Spleen (tissue), 11 donors: ENCODE measurements around the gene KLK6. TPM values are rescaled to one million over a fixed set of nuclear protein-coding genes. Genes with fewer than 3 reads are reported as not detected.

Source experiments
- DNase-seq: peaks from one replicate; pipeline ENCODE4 v3.0.0-alpha.2; 2020
- H3K27ac ChIP-seq, 8 donors: fragments of 200-600 bp; sonication (generic) in 7 of 8; 1 replicate in 4 of 8; 2 replicates in 4 of 8; pipeline versions ENCODE4 v1.5.0 to v1.8.0; 2016 to 2021; ENCODE audit warnings: inconsistent platforms in 4 of 8, mild to moderate bottlenecking in 4 of 8, moderate library complexity in 1 of 8
- H3K27me3 ChIP-seq, 7 donors: fragments of 200-600 bp; sonication (generic) in 6 of 7; replicated peaks in 1 of 7; 1 replicate in 4 of 7; 2 replicates in 3 of 7; pipeline versions ENCODE4 v1.5.0 to v1.8.0; 2016 to 2021; ENCODE audit warnings: inconsistent platforms in 3 of 7, mild to moderate bottlenecking in 1 of 7
- H3K36me3 ChIP-seq, 6 donors: fragments of 200-600 bp; sonication (generic) in 5 of 6; 1 replicate in 4 of 6; 2 replicates in 2 of 6; pipeline versions ENCODE4 v1.5.0 to v1.8.0; 2016 to 2021; ENCODE audit warnings: inconsistent platforms in 2 of 6
- H3K4me1 ChIP-seq, 6 donors: fragments of 200-600 bp; sonication (generic) in 5 of 6; 1 replicate in 3 of 6; 2 replicates in 3 of 6; pipeline versions ENCODE4 v1.5.0 to v1.8.0; 2016 to 2021; ENCODE audit warnings: inconsistent platforms in 3 of 6
- H3K4me3 ChIP-seq, 8 donors: fragments of 200-600 bp; sonication (generic) in 7 of 8; 1 replicate in 4 of 8; 2 replicates in 4 of 8; pipeline versions ENCODE4 v1.5.0 to v1.8.0; 2016 to 2021; ENCODE audit warnings: inconsistent platforms in 4 of 8, mild to moderate bottlenecking in 4 of 8, moderate library complexity in 2 of 8
- H3K9me3 ChIP-seq, 8 donors: fragments of 200-600 bp; sonication (generic) in 7 of 8; 1 replicate in 4 of 8; 2 replicates in 4 of 8; pipeline versions ENCODE4 v1.5.0 to v1.8.0; 2016 to 2021; ENCODE audit warnings: inconsistent platforms in 4 of 8
- CTCF ChIP-seq, 11 experiments: fragments of 200-600 bp in 7 of 11; fragments of 450-650 bp in 4 of 11; sonication (generic) in 4 of 11; IDR thresholded peaks in 8 of 11; conservative IDR thresholded peaks in 3 of 11; 1 replicate in 7 of 11; 2 replicates in 4 of 11; pipeline versions ENCODE4 v1.4.0 to v1.8.0; 2016 to 2021; ENCODE audit warnings: antibody characterized with exemption in 11 of 11, inconsistent platforms in 4 of 11, mild to moderate bottlenecking in 1 of 11
- POLR2A ChIP-seq, 3 donors: fragments of 450-650 bp; IDR thresholded peaks; one replicate each; pipeline ENCODE4 v1.5.1; 2017; ENCODE audit warnings: antibody characterized with exemption in 3 of 3, mild to moderate bottlenecking in 1 of 3
- POLR2AphosphoS5 ChIP-seq, 3 donors: sonication (generic); formaldehyde crosslinking; IDR thresholded peaks; one replicate each; pipeline ENCODE4 v1.5.1; 2017; ENCODE audit warnings: antibody characterized with exemption in 3 of 3
- WGBS, 5 donors: extraction: QIAGEN DNeasy Blood & Tissue Kit in 3 of 5; methylation state at CpG; one replicate each; pipeline versions ENCODE4 v1.1.5 to v1.1.7; 2013 to 2018; 5-methylcytosine and 5-hydroxymethylcytosine counted together
- intact Hi-C: fragments of 100-400 bp; cut with DNase I; formaldehyde crosslinking; loops from one replicate; pipeline ENCODE4 v1.15.0; 2023; ENCODE audit warnings: low total_unique reads
- polyA plus RNA-seq, 3 donors: library from polyadenylated mRNA; stranded (reverse); fragments of 200-250 nt; gene quantifications; one replicate each; pipeline ENCODE4 v1.2.1, GENCODE V29; 2013
- total RNA-seq, 7 donors: library from RNA; depleted of rRNA in 3 of 7; stranded (reverse); fragments of >200 nt in 3 of 7; fragmentation: NEBNext Ultra II Directional in 4 of 7; extraction: Animal tissue kit (Norgen Biotek cat#: 25700) in 4 of 7; gene quantifications; one replicate each; pipeline versions ENCODE4 v1.1.0 to v1.2.1, GENCODE V29; 2016 to 2021
- donor health status: healthy with polysubstance abuse.
- donor health status: DM: no; HTN: no; CAD: no; lungs with moderate emphysema.
- donor health status: DM: no; HTN: no; CAD: no.
- donor health status: Bipolar disorder and iron deficiency.
- donor health status: healthy.
- donor health status: DM: no; HTN: no; CAD: no.
- donor health status: DM: yes; HTN: yes; CAD: no.

The KLK6 gene
- total and polyA plus RNA-seq, 10 donors: 0.43 to 9.5 (median 2.8) TPM; not detected in 1

- Histone ChIP-seq H3K27ac (no peak overlapping the region), H3K27me3 (peaks cover 0 to 69% (median 15%) of the 10 kb centered on the region in 7 donors), H3K4me3 (no peak overlapping the region), H3K36me3 (no peaks in the 10 kb centered on the region), H3K4me1 (no peaks in the 10 kb centered on the region), H3K9me3 (no peaks in the 10 kb centered on the region)
- peak; percentile 21 for DNase-seq
- 66 to 72% (median 69%) methylated on average over 7 of the region's 7 CpGs for WGBS, 5 donors
- TF ChIP-seq CTCF (IDR thresholded peaks at IDR 0.05 in 8 of 11, conservative IDR thresholded peaks at IDR 0.05 in 3 of 11) (no peak), POLR2A (IDR thresholded peaks at IDR 0.05) (no peak), POLR2AphosphoS5 (IDR thresholded peaks at IDR 0.05) (no peak)
- intact Hi-C loops: no loop called here
Measured at GRCh38 chr19:51003316-51003715, 33.9 kb upstream of the KLK6 start.

- WGBS, 5 donors: 44 to 69% (median 62%) methylated on average over 34 to 42 of the region's 42 CpGs
- no peak overlapping the region for H3K27ac ChIP-seq
- TF ChIP-seq POLR2A (IDR thresholded peaks at IDR 0.05): no peak
- TF ChIP-seq CTCF (IDR thresholded peaks at IDR 0.05 in 8 of 11, conservative IDR thresholded peaks at IDR 0.05 in 3 of 11): no peak
- no peak for TF ChIP-seq POLR2AphosphoS5 (IDR thresholded peaks at IDR 0.05)
- H3K4me3 ChIP-seq: no peak overlapping the region
- DNase-seq: peak; percentile 57
- no peaks in the 10 kb centered on the region for H3K36me3 ChIP-seq
- H3K9me3 ChIP-seq: no peaks in the 10 kb centered on the region
- no peaks in the 10 kb centered on the region for H3K4me1 ChIP-seq
- intact Hi-C loops: no loop called here
- peaks cover 0 to 75% (median 15%) of the 10 kb centered on the region in 7 donors for H3K27me3 ChIP-seq
Measured at GRCh38 chr19:51002542-51003311, 33.3 kb upstream of the KLK6 start.

- intact Hi-C loops: no loop called here
- DNase-seq: no peak
- no peak overlapping the region for H3K27ac ChIP-seq
- H3K4me3 ChIP-seq: no peak overlapping the region
- WGBS, 5 donors: 27 to 54% (median 37%) methylated on average over 11 to 12 of the region's 12 CpGs
- no peaks in the 10 kb centered on the region for H3K36me3 ChIP-seq
- peaks cover 0 to 75% (median 15%) of the 10 kb centered on the region in 7 donors for H3K27me3 ChIP-seq
- no peak for TF ChIP-seq POLR2A (IDR thresholded peaks at IDR 0.05)
- no peak for TF ChIP-seq CTCF (IDR thresholded peaks at IDR 0.05 in 8 of 11, conservative IDR thresholded peaks at IDR 0.05 in 3 of 11)
- no peak for TF ChIP-seq POLR2AphosphoS5 (IDR thresholded peaks at IDR 0.05)
- no peaks in the 10 kb centered on the region for H3K4me1 ChIP-seq
- no peaks in the 10 kb centered on the region for H3K9me3 ChIP-seq
Measured at GRCh38 chr19:51002089-51002532, 32.7 kb upstream of the KLK6 start.

GRCh38 chr19:51001515-51001914 is 32.1 kb upstream of the KLK6 start, which contains the start of gene KLK8:
Gene KLK8 (minus strand): TSS chr19:51001604. CDS start chr19:51001167, 437 bp downstream.
- no peak within 1 kb of the TSS for H3K4me3 ChIP-seq
- no peak within 1 kb of the TSS for H3K27ac ChIP-seq
- no peak for DNase-seq
- no peaks in the 10 kb centered on the region for H3K36me3 ChIP-seq
- no peaks in the 10 kb centered on the region for H3K9me3 ChIP-seq
- WGBS, 5 donors: 29 to 51% (median 38%) methylated on average over 7 of the region's 7 CpGs
- intact Hi-C loops: no loop called here
- TF ChIP-seq POLR2A (IDR thresholded peaks at IDR 0.05) (no peak), CTCF (IDR thresholded peaks at IDR 0.05 in 8 of 11, conservative IDR thresholded peaks at IDR 0.05 in 3 of 11) (no peak)
- no peaks in the 10 kb centered on the region for H3K4me1 ChIP-seq
- H3K27me3 ChIP-seq: peaks cover 0 to 72% (median 15%) of the 10 kb centered on the region in 7 donors
